ENCODE data around the gene FABP3.

Gene FABP3

GRCh38 chr1:31373056-31373896 lies at the start of gene FABP3:
Gene FABP3, minus strand, starts transcription at chr1:31373076. Its CDS starts 62 bp downstream, at chr1:31373014.
- no peak for DNase-seq

- DNase-seq, result no peak
Measured at GRCh38 chr1:31421371-31422040, 48.6 kb upstream of the FABP3 start.

- DNase-seq, result no peak
Measured at GRCh38 chr1:31420716-31421115, 47.8 kb upstream of the FABP3 start.

GRCh38 chr1:31418626-31419323 lies 45.9 kb upstream of the FABP3 start:
- DNase-seq, result no peak

DNA sequence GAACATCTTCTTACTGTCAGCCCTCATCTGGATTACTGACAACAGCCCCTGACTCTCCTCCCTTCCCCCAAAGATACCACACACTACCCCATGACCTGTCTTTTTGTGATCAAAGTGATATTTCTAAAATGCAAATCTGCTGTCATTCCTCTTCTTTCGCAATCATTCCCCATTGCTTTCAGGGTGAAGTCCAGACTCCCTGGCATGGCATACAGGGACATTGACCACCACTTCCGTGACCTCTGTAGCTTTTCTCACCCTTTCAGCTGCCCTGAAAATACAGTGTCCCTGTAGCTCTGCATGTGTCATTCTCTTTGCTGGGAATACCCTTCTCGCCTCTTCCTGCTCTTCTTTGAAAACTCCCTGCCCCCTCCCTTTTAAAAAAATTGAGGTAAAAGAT lies 44.3 kb upstream of the FABP3 start:
- DNase-seq, result no peak

DNA sequence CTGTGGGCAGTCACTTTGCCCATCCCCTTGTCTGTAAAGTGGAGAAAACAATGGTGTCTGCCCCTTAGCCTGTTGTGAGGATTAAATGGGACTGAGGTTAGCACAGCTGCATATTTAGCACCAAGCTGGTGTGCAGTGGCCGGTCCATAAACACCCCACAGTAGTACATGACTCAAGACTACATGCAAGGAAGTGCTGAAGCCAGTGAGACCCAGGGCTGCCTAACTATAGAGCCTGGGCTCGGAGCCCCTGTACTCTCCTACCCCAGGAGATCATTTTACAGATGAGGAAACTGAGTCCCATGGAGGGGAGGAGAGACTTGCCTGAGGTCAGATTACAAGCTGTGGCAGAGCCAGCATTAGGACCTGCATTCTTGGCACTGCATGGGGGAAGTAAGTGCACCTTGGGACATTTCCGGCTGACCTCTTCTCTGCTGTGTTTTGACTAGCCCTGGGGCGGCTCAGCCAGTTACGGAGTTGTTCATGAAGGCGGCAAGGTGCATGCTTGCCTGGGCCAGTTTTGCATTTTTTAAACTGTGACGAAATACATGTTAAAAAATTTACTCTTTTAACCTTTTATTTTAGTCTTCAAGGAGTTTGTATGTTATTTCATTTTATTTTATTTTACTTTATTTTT lies 43.3 kb upstream of the FABP3 start:
- no peak for DNase-seq

DNA sequence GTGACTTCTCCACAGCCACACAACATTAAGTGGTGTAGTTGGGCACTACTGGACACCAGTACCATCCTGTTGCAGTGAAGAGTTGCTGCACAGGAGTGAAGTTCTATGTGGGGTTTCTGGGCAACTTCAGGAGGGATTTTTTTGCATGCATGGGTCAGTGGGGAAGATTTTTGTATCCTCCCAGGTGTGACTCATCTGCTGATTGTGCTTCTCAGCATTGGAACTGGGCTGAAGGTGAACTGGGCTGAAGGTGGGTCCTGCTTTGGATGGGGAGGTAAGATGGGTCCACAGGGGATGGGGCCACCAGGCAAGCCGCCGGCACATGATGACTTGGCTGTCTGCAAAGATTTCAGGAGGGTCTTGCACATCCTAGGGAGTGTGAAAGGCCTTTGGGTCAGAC lies 42.8 kb upstream of the FABP3 start:
- no peak for DNase-seq

- no peak for DNase-seq
Measured at GRCh38 chr1:31414980-31415370, 42.1 kb upstream of the FABP3 start.

GRCh38 chr1:31413405-31414001 lies 40.6 kb upstream of the FABP3 start:
- DNase-seq, result peak; percentile 11

- peak; percentile 47 for DNase-seq
Measured at GRCh38 chr1:31412732-31413404, 40.0 kb upstream of the FABP3 start, which contains the start of gene SERINC2. Gene SERINC2, plus strand, starts transcription at chr1:31413213. Its CDS starts 53 bp downstream, at chr1:31413266.

GRCh38 chr1:31412205-31412604 lies 39.3 kb upstream of the FABP3 start:
- DNase-seq, result no peak

DNA sequence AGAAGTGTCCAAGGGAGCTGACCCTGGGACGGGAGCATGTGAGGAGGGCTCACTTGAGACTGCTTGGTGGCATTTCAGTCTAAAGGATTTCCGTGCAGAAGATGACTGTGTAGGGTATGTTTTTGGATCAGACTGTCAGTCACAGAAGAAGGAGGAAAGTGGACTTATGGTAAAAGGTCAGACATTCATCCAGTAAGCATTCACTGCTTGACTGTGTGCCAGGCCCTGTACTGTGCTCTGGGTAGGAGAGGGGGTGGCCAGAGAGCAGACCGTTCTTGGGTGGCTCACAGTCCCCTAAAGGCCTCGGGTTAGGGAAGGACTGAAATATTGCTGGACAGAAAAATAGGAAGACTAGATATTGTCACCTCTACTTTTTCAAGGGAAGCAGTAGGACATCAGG lies 38.0 kb upstream of the FABP3 start:
- no peak for DNase-seq

DNA sequence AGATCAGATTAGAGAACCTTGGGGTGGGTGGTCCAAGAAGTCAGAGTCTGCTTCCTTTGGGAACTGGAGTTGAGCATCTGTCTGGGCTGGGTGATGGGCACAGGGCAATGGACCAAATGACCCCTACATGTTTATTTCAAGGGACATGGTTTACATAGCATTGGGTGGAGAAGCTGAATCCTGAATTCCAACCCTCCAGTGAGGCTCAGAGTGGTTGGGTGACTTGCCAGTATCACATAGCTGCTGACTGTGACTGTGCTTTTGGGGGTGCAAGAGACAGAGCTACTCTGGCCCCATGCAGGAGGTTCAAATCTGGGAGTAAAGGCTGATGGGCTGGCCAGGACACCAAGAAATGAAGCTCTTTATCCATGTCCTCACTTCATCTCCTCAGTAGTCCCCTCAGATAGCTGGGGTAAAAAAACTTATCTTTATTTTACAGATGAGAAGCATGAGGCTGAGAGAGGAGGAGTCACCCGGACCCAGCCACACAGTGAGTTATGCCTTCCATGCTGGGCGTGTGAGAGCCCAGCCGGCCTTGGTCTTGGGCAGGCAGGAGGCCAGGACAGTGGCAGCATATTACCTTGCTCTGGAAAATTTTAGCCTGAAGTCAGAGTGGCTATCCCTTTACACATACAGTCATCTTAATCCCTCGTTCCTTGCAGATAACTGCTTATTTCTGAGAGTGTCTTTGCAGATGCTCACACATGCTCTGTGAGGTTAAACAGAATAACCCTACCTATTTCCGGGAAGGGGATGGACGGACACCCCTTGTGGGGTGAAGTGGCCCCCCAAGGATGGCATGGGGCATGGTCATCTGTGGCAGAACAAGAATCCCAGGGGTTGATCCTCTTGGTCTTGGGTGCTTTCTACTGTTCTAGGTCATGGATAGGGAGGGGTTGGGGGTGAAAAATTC lies 37.3 kb upstream of the FABP3 start:
- DNase-seq, result no peak

DNA sequence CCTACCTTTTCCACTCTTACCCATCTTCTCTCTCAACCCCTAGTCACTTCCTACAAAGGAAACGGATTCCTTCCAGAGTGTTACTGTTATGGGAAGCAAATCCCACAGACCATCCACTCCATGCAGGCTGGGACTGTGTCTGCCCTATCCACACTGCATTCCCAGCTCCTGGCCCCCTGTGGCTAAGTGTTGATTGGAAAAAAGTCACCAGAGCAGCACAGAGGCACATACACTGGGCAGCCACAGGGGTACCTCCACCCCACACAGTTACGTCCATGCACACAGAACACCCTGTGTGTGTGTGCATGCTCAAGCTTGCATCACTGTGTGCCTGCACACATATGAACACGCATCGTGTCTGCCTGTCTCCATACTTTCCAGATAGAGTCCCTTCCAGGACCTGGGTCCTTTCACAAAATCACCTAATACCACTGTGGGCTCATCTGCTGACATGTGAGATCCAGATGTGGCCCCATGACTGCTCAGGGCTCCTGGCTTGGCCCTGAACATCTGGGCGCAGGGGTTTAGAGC lies 36.0 kb upstream of the FABP3 start:
- DNase-seq, result no peak

DNA sequence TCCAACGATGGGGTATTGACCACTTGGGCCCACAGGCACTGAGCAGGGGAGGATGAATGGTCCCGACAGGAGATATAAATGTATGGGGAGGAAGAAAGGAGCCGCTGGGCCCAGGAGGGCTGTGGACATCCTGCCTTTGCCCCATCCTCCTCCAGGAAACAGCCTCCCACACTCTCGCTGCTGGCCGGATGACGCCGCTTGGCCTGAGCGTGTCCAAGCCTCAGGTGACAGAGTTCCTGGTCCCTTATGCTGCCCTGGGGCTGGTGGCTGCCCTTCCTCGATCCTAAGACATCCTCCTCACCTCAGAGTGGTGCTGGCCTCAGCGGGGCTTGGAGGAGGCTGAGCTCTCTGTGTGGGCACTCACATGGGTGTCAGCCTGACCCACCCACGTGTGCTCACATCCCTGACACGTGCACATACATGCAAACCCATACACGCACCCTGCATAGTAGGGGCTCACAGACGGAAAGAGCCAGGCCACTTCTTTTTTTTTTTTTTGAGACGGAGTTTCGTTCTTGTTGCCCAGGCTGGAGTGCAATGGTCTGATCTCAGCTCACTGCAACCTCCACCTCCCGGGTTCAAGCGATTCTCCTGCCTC lies 34.3 kb upstream of the FABP3 start:
- DNase-seq, result no peak

DNA sequence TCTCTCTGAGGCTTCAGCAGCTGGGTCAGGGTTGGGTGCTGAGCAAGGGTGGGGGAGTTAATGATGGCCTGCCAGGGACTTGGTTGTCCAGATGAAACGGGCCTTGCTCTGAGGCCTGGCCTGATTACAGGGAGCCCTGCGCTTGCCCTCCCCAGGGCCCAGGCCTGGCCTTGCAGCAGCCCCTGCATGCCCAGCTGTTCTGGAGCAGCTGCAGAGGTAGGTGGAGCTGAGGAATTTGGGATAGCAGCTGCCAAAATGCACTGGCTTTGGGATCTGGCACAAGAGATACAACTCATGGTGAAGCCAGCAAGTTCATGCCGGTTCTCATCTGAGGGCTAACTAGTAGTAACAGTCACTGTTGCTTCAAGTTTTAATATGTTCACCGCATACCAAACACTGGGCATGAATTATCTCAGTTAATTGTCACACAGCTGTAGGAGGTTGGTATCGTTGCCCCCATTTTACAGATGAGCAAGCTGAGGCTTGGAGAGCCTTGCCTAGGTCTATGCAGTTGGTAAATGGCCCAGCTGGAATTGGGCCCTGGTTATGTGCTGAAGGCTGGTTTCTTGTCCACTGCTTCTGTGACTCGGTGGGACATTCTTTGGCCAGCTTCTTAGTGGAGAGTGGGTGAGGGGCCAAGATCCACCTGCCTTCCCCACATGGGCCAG lies 32.8 kb upstream of the FABP3 start:
- DNase-seq, result no peak

DNA sequence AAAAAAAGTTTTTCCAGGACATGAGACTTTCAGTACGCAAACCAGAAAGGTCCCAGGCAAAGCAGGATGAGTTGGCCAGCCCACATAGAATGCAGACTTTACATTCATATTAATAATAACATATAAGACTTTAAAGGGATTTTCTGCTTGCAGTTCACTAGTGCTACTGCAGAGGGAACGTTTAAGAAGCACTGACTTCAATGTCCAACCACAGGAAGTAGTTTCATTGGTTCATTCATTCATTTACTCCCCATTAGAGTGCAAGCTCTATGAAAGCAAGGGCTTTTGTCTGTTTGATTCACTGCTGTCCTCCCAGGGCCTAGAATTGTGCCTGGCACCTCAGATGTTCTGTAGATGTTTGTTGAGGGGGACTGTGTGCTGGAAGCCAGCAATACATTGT lies 28.4 kb upstream of the FABP3 start:
- no peak for DNase-seq

DNA sequence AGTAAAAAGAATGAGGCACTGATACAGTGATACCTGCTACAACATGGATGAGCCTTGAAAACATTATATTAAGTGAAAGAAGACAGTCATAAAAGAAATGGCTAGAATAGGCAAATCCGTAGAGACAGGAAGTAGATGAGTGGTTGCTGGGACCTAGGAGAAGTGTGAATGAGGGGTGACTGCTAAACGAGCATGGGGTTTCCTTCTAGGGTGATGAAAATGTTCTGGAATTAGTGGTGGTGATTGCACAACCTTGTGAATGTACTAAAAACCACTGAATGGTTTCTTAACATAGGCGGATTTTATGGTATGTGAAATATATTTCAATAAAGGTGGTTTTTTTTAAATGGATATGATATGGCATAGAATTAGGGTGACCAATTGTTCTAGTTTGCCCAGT lies 27.5 kb upstream of the FABP3 start:
- DNase-seq, result no peak

DNA sequence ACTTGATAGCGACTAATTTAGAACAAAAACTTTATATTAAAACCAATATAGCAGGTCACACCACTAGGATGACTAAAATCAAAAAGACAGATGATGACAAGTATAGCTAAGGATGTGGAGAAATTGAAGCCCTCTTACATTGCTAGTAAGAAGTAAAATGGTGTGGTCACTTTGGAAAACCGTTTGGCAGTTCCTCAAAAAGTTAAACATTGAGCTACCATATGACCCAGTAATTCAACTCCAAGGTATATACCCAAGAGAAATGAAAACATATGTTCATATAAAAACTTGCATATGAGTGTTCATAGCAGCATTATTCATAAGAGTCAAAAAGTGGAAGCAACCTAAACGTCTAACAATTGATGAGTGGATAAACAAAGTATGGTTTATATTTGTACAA lies 27.1 kb upstream of the FABP3 start:
- no peak for DNase-seq

DNA sequence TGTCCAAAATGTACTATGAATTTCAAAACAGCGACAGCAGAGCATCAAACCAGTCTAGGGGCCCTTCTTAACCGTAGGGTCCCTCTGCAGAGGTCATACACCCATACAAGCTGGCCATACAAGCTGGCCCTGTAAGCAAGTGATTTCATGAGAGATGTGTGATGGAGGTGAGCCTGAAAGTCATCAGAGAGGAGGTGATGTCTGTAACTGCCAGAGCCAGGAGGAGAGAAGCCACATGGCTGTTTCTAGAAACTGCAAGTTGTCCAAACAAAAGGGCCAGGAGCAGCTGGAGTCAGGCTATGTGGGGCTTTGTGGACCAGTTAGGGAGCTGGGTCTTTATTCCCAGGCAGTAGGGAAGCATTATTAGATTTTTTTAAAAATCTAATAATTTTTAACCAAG lies 25.4 kb upstream of the FABP3 start:
- DNase-seq, result no peak
